GM13977 (cell line): ENCODE results near the gene SLC15A5.

Experiments used
- DNase-seq: peaks from one replicate; pipeline ENCODE4 v3.0.0; 2012; ENCODE audit warnings: low spot score
- CTCF ChIP-seq: IDR thresholded peaks from 2 replicates; pipeline ENCODE4 v1.5.1; 2012; ENCODE audit warnings: mild to moderate bottlenecking, control low read depth; ENCODE audit not compliant: insufficient read depth; ENCODE audit errors: extremely low read depth, missing control alignments
- in situ Hi-C: fragments of 300-500 bp; cut with MboI; formaldehyde crosslinking; loops from one replicate; pipeline ENCODE4 v1.12.0; 2022; ENCODE audit warnings: low sequenced_read_pairs, low pct_unique_long_range_greater_than_20kb, mixed read lengths, inconsistent platforms; ENCODE audit not compliant: unreplicated experiment

The SLC15A5 gene

GRCh38 chr12:16294376-16294956, 17.0 kb upstream of the SLC15A5 start:
- no peak for TF ChIP-seq CTCF
- no peak for DNase-seq
- in situ Hi-C loops: no loop called here

GRCh38 chr12:16291032-16291431, 13.5 kb upstream of the SLC15A5 start:
- TF ChIP-seq CTCF: no peak
- in situ Hi-C loops: no loop called here
- DNase-seq: no peak

- no peak for TF ChIP-seq CTCF
- in situ Hi-C loops: no loop called here
- no peak for DNase-seq
Measured at GRCh38 chr12:16285586-16285985, 8.1 kb upstream of the SLC15A5 start.

- no peak for DNase-seq
- TF ChIP-seq CTCF: no peak
- in situ Hi-C loops: no loop called here
Measured at GRCh38 chr12:16282978-16283377, 5.5 kb upstream of the SLC15A5 start.

GRCh38 chr12:16282081-16282480, 4.6 kb upstream of the SLC15A5 start:
- no peak for DNase-seq
- TF ChIP-seq CTCF: no peak
- in situ Hi-C loops: no loop called here

- no peak for DNase-seq
- TF ChIP-seq CTCF: no peak
- in situ Hi-C loops: no loop called here
Measured at GRCh38 chr12:16281157-16281556, 3.7 kb upstream of the SLC15A5 start.

GRCh38 chr12:16272222-16272621, 5.3 kb downstream of the SLC15A5 start:
- in situ Hi-C loops: no loop called here
- DNase-seq: no peak
- no peak for TF ChIP-seq CTCF
